ENCODE measurements around the gene COL6A1. TPM values are rescaled to one million over a fixed set of nuclear protein-coding genes. Genes with fewer than 3 reads are reported as not detected.
A peak's percentile ranks its signal among the peaks of the same experiment; 100 is the strongest.

The COL6A1 gene
- total RNA-seq, 1 experiment from 2014 or later = 19.7 TPM

DNA sequence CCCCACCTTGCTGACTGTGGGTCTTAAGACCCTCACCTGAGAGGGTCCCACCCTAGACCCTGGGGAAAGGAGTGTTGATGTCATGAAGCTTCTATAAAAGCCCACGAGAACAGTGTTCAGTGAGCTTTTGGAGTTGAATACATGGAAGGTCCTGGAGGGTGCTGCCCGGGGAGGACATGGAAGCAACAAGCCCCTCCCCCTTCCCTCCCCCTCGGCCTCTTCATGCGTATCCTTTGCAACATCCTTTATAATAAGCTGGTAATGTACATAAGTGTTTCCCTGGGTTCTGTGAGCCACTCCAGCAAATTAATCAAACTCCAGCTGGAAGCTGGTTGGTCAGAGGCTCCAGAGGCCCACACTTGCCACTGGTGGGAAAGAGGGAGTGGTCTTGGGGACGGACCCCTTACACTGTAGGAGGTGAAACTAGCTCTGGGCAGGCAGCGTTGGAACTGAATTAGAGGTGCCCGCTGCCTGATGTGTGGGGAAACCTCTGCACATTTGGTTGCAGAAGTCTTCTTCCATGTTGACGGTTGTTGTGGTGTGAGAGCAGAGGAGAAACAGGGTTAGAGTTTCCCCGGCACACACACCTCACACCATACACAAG is 14.7 kb upstream of the COL6A1 start:
- no peaks in the 10 kb centered on the region for H3K9me3 ChIP-seq (ENCODE audit: low read depth, low read length, poor library complexity, severe bottlenecking)
- H3K27me3 ChIP-seq (replicated peaks; ENCODE audit: insufficient read depth, low read depth, low read length, poor library complexity) = no peaks in the 10 kb centered on the region
- no peak for TF ChIP-seq EZH2 (IDR thresholded peaks at IDR 0.05; ENCODE audit: borderline replicate concordance, low read depth, low read length, poor library complexity, severe bottlenecking)
- no peak for TF ChIP-seq CTCF (conservative IDR thresholded peaks at IDR 0.05; ENCODE audit: low read depth, low read length)
- intact Hi-C loops (cut with micrococcal nuclease; ENCODE audit: unreplicated experiment) = no loop called here
- no peak overlapping the region for H3K27ac ChIP-seq (ENCODE audit: low read depth, low read length, poor library complexity, severe bottlenecking)
- peaks cover 12% of the 10 kb centered on the region for H3K4me1 ChIP-seq (ENCODE audit: insufficient read depth, low read length, poor library complexity, severe bottlenecking)
- no peak overlapping the region for H3K4me3 ChIP-seq (ENCODE audit: low read depth, low read length, poor library complexity, severe bottlenecking)
- no peaks in the 10 kb centered on the region for H3K36me3 ChIP-seq (ENCODE audit: insufficient read depth, low read length, poor library complexity, severe bottlenecking)
- BruUV-seq (replicated peaks) = no TSS peak
- ChIA-PET CTCF (no interaction called here), POLR2A (ENCODE audit: low non-redundant PET) (no interaction called here)
- DNase-seq (ENCODE audit: low spot score) = no peak

GRCh38 chr21:45969921-45970673 is 11.5 kb upstream of the COL6A1 start:
- TF ChIP-seq CTCF (conservative IDR thresholded peaks at IDR 0.05; ENCODE audit: low read depth, low read length) (no peak), EZH2 (IDR thresholded peaks at IDR 0.05; ENCODE audit: borderline replicate concordance, low read depth, low read length, poor library complexity, severe bottlenecking) (no peak)
- no peaks in the 10 kb centered on the region for H3K36me3 ChIP-seq (ENCODE audit: insufficient read depth, low read length, poor library complexity, severe bottlenecking)
- ChIA-PET POLR2A (ENCODE audit: low non-redundant PET) (no interaction called here), CTCF (interaction anchor here (0.7 to 1.0 kb wide), 2 partner anchors 13 to 16 kb away, joined by 3 read pairs; no protein-coding TSS in a partner anchor)
- no peaks in the 10 kb centered on the region for H3K9me3 ChIP-seq (ENCODE audit: low read depth, low read length, poor library complexity, severe bottlenecking)
- H3K27me3 ChIP-seq (replicated peaks; ENCODE audit: insufficient read depth, low read depth, low read length, poor library complexity) = no peaks in the 10 kb centered on the region
- H3K4me1 ChIP-seq (ENCODE audit: insufficient read depth, low read length, poor library complexity, severe bottlenecking) = peaks cover 44% of the 10 kb centered on the region
- H3K4me3 ChIP-seq (ENCODE audit: low read depth, low read length, poor library complexity, severe bottlenecking) = no peak overlapping the region
- DNase-seq (ENCODE audit: low spot score) = no peak
- intact Hi-C loops (cut with micrococcal nuclease; ENCODE audit: unreplicated experiment) = loop anchor here (5.0 kb wide), 2 partner anchors 172 to 257 kb away; partner anchors contain the start of gene LSS
- H3K27ac ChIP-seq (ENCODE audit: low read depth, low read length, poor library complexity, severe bottlenecking) = no peak overlapping the region
- BruUV-seq (replicated peaks) = no TSS peak

DNA sequence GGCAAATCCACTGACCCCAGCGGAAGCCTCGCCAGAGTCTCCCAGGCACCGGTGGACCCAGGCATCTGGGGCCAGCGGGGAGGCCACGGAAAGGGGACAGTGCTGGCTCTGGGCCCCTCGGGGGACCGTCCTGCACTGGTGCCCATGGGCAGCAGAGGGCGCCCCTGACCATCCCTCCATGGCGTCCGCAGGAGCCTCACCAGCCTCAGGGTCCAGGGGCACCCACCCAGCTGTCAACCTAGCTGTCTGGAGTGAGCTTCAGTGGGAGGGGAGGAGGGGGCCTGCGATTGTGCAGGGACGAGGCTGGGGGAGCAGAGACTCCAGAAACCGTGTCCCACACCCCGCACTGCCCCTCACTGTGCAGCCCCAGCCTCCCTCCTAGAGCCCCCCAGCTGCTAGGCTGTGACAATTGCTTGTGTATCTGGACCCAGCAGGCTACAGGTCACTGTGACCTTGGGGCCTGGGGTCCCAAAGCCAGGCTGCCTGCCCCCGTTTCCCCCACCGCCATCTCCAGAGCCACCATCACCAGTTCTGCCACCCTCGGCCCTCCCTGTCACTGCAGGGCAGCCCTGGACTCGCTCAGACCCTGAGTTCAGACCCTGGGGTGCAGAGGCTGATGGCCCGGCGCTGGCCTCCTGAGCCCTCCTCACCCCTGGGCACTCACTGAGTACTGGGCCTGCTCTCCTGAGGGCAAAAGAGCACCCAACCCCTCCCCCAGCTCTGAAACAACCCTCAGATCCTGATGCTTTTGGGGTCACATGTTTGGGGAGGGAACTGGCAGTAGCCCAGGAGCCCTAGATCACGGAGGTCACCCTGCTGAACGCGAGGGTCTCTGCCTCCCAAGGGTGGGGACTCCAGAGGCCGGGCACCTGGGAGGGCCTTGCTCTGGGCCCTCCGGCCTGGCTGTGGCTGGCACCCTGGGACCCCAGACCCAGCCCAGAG is 10.6 kb upstream of the COL6A1 start:
- CTCF ChIA-PET = interaction anchor here (0.5 to 0.7 kb wide), 2 partner anchors 12 to 59 kb away, joined by 3 read pairs; no protein-coding TSS in a partner anchor
- no peak overlapping the region for H3K27ac ChIP-seq (ENCODE audit: low read depth, low read length, poor library complexity, severe bottlenecking)
- H3K36me3 ChIP-seq (ENCODE audit: insufficient read depth, low read length, poor library complexity, severe bottlenecking) = no peaks in the 10 kb centered on the region
- H3K9me3 ChIP-seq (ENCODE audit: low read depth, low read length, poor library complexity, severe bottlenecking) = no peaks in the 10 kb centered on the region
- POLR2A ChIA-PET (ENCODE audit: low non-redundant PET) = no interaction called here
- no TSS peak for BruUV-seq (replicated peaks)
- peak; percentile 72 for DNase-seq (ENCODE audit: low spot score)
- TF ChIP-seq EZH2 (IDR thresholded peaks at IDR 0.05; ENCODE audit: borderline replicate concordance, low read depth, low read length, poor library complexity, severe bottlenecking) (no peak), CTCF (conservative IDR thresholded peaks at IDR 0.05; ENCODE audit: low read depth, low read length) (peak; percentile 95)
- no peaks in the 10 kb centered on the region for H3K27me3 ChIP-seq (replicated peaks; ENCODE audit: insufficient read depth, low read depth, low read length, poor library complexity)
- intact Hi-C loops (cut with micrococcal nuclease; ENCODE audit: unreplicated experiment) = loop anchor here (5.0 kb wide), 2 partner anchors 171 to 256 kb away; partner anchors contain the start of gene LSS
- H3K4me3 ChIP-seq (ENCODE audit: low read depth, low read length, poor library complexity, severe bottlenecking) = no peak overlapping the region
- peaks cover 47% of the 10 kb centered on the region for H3K4me1 ChIP-seq (ENCODE audit: insufficient read depth, low read length, poor library complexity, severe bottlenecking)
